HCT116 (cell line): Measurements from ENCODE around the gene PTPN12.

Experiments used
- ATF3 ChIP-seq: IDR thresholded peaks from 2 replicates; pipeline ENCODE4 v1.6.1; 2012
- CTCF ChIP-seq, 3 experiments: fragments of 200-600 bp in 1 of 3; sonication (generic) in 1 of 3; IDR thresholded peaks in 2 of 3; conservative IDR thresholded peaks in 1 of 3; 2 replicates each; pipeline ENCODE4 v1.5.1; 2012 to 2017; ENCODE audit warnings: low read depth in 2 of 3, low read length in 2 of 3, antibody characterized with exemption in 1 of 3, borderline replicate concordance in 1 of 3, control low read depth in 1 of 3, mild to moderate bottlenecking in 1 of 3, mixed read lengths in 1 of 3, mixed run types in 1 of 3, moderate library complexity in 1 of 3; ENCODE audit not compliant: insufficient read depth in 1 of 3
- FOSL1 ChIP-seq: IDR thresholded peaks from 2 replicates; pipeline ENCODE4 v1.6.1; 2012; ENCODE audit warnings: low read depth
- MAX ChIP-seq: IDR thresholded peaks from 2 replicates; pipeline ENCODE4 v1.6.1; 2012
- POLR2A ChIP-seq: IDR thresholded peaks from 2 replicates; pipeline ENCODE4 v1.7.0; 2011; ENCODE audit warnings: borderline replicate concordance; ENCODE audit not compliant: insufficient read depth, insufficient read length; ENCODE audit errors: extremely low read depth
- REST ChIP-seq: IDR thresholded peaks from 2 replicates; pipeline ENCODE4 v1.6.1; 2012; ENCODE audit warnings: low read depth
- TCF7L2 ChIP-seq: IDR thresholded peaks from 2 replicates; pipeline ENCODE4 v1.7.0; 2011; ENCODE audit warnings: borderline replicate concordance, inconsistent platforms; ENCODE audit not compliant: insufficient read depth, insufficient read length; ENCODE audit errors: extremely low read depth
- ZNF274 ChIP-seq: fragments of 200-500 bp; sonication (Bioruptor generic); IDR thresholded peaks from 2 replicates; pipeline ENCODE4 v1.6.1; 2014; ENCODE audit warnings: mild to moderate bottlenecking, low read depth, low read length, inconsistent platforms

- TF ChIP-seq CTCF (IDR thresholded peaks at IDR 0.05 in 2 of 3, conservative IDR thresholded peaks at IDR 0.05 in 1 of 3; ENCODE audit: borderline replicate concordance in 1 of 3, insufficient read depth in 1 of 3, low read depth in 2 of 3, low read length in 2 of 3), result no peak
- no peak for TF ChIP-seq REST
- no peak for TF ChIP-seq FOSL1
- TF ChIP-seq TCF7L2, result no peak
- TF ChIP-seq MAX, result no peak
- TF ChIP-seq ATF3, result no peak
- no peak for TF ChIP-seq ZNF274
- TF ChIP-seq POLR2A, result no peak
These were observed 63.9 kb downstream of the PTPN12 start for GRCh38 chr7:77600952-77601351.
